K562 (cell line): ENCODE data around the gene KPNA1. TPM values are rescaled to one million over a fixed set of nuclear protein-coding genes. Genes with fewer than 3 reads are reported as not detected.

Experiments used
- ATF1 ChIP-seq, 2 experiments: fragments of 450-650 bp in 1 of 2; IDR thresholded peaks; 2 replicates each; pipeline ENCODE4 v1.6.1; 2016; ENCODE audit warnings: missing compliant biosample characterization in 1 of 2, missing genetic modification characterization in 1 of 2
- CCAR2 ChIP-seq: fragments of 200-400 bp; formaldehyde crosslinking; IDR thresholded peaks from 2 replicates; pipeline ENCODE4 v1.6.1; 2017; ENCODE audit warnings: mild to moderate bottlenecking, low read depth, low read length
- COPS2 ChIP-seq: fragments of 450-650 bp; conservative IDR thresholded peaks from 2 replicates; pipeline ENCODE4 v1.6.1; 2016; ENCODE audit warnings: mild to moderate bottlenecking, moderate library complexity
- DIDO1 ChIP-seq: fragments of 450-650 bp; IDR thresholded peaks from 2 replicates; pipeline ENCODE4 v1.6.1; 2016; ENCODE audit warnings: low read depth, missing biosample characterization, missing genetic modification characterization
- ETV6 ChIP-seq, 3 experiments: fragments of 150-350 bp in 1 of 3; sonication (generic) in 1 of 3; formaldehyde crosslinking in 1 of 3; IDR thresholded peaks; 2 replicates each; pipeline versions ENCODE4 v1.6.1 to v1.8.0; 2014 to 2022; ENCODE audit warnings: borderline replicate concordance in 2 of 3, low read depth in 2 of 3, antibody characterized with exemption in 1 of 3, low read length in 1 of 3, mild to moderate bottlenecking in 1 of 3, missing genetic modification reagents in 1 of 3
- MTA3 ChIP-seq: fragments of 450-650 bp; formaldehyde crosslinking; IDR thresholded peaks from 2 replicates; pipeline ENCODE4 v1.6.1; 2017; ENCODE audit warnings: mild to moderate bottlenecking, borderline replicate concordance
- NFXL1 ChIP-seq: fragments of 450-650 bp; formaldehyde crosslinking; IDR thresholded peaks from 2 replicates; pipeline ENCODE4 v1.4.0; 2021; ENCODE audit warnings: mild to moderate bottlenecking
- PRPF4 ChIP-seq: fragments of 200-400 bp; formaldehyde crosslinking; IDR thresholded peaks from one replicate; pipeline ENCODE4 v1.6.1; 2017; ENCODE audit warnings: low read length, low read depth, mild to moderate bottlenecking; ENCODE audit not compliant: insufficient read depth, poor library complexity, severe bottlenecking
- PTBP1 ChIP-seq: fragments of 200-400 bp; formaldehyde crosslinking; IDR thresholded peaks from 2 replicates; pipeline ENCODE4 v1.6.1; 2017; ENCODE audit warnings: low read depth, low read length
- SIX5 ChIP-seq, 2 experiments: IDR thresholded peaks; 2 replicates each; pipeline ENCODE4 v1.6.1; 2011; ENCODE audit warnings: low read length in 2 of 2, borderline replicate concordance in 1 of 2, low read depth in 1 of 2, mild to moderate bottlenecking in 1 of 2, moderate library complexity in 1 of 2; ENCODE audit not compliant: insufficient read depth in 1 of 2
- SMAD2 ChIP-seq: fragments of 150-350 bp; IDR thresholded peaks from 2 replicates; pipeline ENCODE4 v1.6.1; 2014; ENCODE audit warnings: low read depth, mild to moderate bottlenecking, low read length
- TAF9B ChIP-seq: fragments of 450-650 bp; IDR thresholded peaks from 2 replicates; pipeline ENCODE4 v1.6.1; 2018; ENCODE audit warnings: mild to moderate bottlenecking; ENCODE audit not compliant: partially characterized antibody
- TGIF2 ChIP-seq: sonication (generic); formaldehyde crosslinking; IDR thresholded peaks from 2 replicates; pipeline ENCODE4 v1.8.1; 2022; ENCODE audit warnings: mild to moderate bottlenecking, missing genetic modification reagents, moderate library complexity
- TRIM28 ChIP-seq: fragments of 450-650 bp; IDR thresholded peaks from 2 replicates; pipeline ENCODE4 v1.6.1; 2017
- YBX1 ChIP-seq: fragments of 450-650 bp; IDR thresholded peaks from 2 replicates; pipeline ENCODE4 v1.7.1; 2016; ENCODE audit warnings: mild to moderate bottlenecking
- ZC3H8 ChIP-seq: fragments of 450-650 bp; IDR thresholded peaks from 2 replicates; pipeline ENCODE4 v1.6.1; 2017
- ZNF124 ChIP-seq: sonication (generic); formaldehyde crosslinking; IDR thresholded peaks from 2 replicates; pipeline ENCODE4 v1.8.1; 2022; ENCODE audit warnings: missing genetic modification reagents
- ZNF224 ChIP-seq: sonication (generic); formaldehyde crosslinking; IDR thresholded peaks from 2 replicates; pipeline ENCODE4 v1.8.0; 2022; ENCODE audit warnings: mild to moderate bottlenecking, missing genetic modification reagents
- ZNF75A ChIP-seq: fragments of 450-650 bp; formaldehyde crosslinking; IDR thresholded peaks from 2 replicates; pipeline ENCODE4 v1.4.0; 2020; ENCODE audit warnings: mild to moderate bottlenecking
- ZNF766 ChIP-seq: fragments of 200-800 bp; sonication (Bioruptor generic); conservative IDR thresholded peaks from 2 replicates; pipeline ENCODE4 v1.6.1; 2016; ENCODE audit warnings: missing genetic modification characterization, missing compliant biosample characterization
- polyA plus RNA-seq, 8 experiments: library from polyadenylated mRNA; depleted of rRNA in 4 of 8; stranded (reverse) in 5 of 8; unstranded in 3 of 8; fragments of >200 nt; fragmentation: Nextera tagmentation in 2 of 8; fragmentation: Illumina TruSeq in 1 of 8; extraction: Ambion mirVana in 2 of 8; extraction: Trizol in 1 of 8; gene quantifications; 2 replicates each; pipeline versions ENCODE4 v1.2.1 to v1.2.3, GENCODE V29; 2011 to 2014; ENCODE audit warnings: inconsistent platforms in 1 of 8, missing spikeins in 1 of 8
- total RNA-seq, 7 experiments: library from RNA; depleted of rRNA in 6 of 7; stranded (reverse); fragments of >200 nt in 6 of 7; fragmentation: Illumina TruSeq in 2 of 7; extraction: Trizol in 2 of 7; gene quantifications; 2 replicates each; pipeline versions ENCODE4 v1.2.1 to v1.2.3, GENCODE V29; 2011 to 2021; ENCODE audit warnings: low replicate concordance in 1 of 7
- TF ChIP-seq, protein P1 (sequence below): IDR thresholded peaks from 2 replicates; pipeline ENCODE4 v1.6.1; 2016; ENCODE audit warnings: missing genetic modification characterization, missing compliant biosample characterization
- TF ChIP-seq, protein P2 (sequence below): sonication (generic); formaldehyde crosslinking; IDR thresholded peaks from 2 replicates; pipeline ENCODE4 v1.8.0; 2022; ENCODE audit warnings: mild to moderate bottlenecking, missing genetic modification reagents
- TF ChIP-seq, protein P3 (sequence below): fragments of 250-450 bp; sonication (Bioruptor Pico); IDR thresholded peaks from 2 replicates; pipeline ENCODE4 v1.9.0; 2021; ENCODE audit warnings: mild to moderate bottlenecking, inconsistent platforms

The KPNA1 gene
- total and polyA plus RNA-seq, 9 of the 15 experiments (the other 6 are each of a cell fraction or from before 2014, with no cell fraction given): 9.3 to 53.8 (median 33.5) TPM

DNA sequence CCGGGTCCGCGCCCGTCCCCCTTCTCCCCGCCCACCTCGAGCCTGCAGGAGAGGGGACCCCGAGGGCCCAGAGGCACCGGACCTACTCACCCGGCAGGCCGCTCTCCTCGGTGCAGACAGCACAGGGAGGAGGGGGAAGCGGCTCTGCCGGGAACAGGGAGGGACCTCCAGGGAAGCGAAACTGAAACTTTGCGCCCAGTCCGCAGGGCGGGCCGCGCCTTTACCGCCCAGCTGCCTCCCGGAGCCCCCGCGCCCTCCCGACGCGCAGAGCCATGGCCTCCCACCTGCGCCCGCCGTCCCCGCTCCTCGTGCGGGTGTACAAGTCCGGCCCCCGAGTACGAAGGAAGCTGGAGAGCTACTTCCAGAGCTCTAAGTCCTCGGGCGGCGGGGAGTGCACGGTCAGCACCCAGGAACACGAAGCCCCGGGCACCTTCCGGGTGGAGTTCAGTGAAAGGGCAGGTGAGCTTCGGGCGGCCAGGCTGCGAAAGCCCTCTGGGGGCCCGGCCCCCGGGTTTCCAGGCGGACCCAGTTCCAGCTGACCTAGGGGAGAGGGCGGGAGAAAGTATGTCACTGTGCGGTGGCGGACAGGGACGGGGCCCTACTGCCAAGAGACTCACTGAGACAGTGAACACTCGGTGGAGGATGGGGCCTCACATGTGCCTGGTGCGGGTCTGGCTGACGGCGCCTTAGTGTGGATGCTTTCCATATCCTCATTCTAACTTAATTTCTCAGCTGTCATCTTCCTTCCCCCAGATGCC is 49.6 kb upstream of the KPNA1 start, which contains the start of the genes DTX3L and PARP9 (continued):
- TF ChIP-seq TRIM28 (no peak), NFXL1 (CRISPR knock-in tag) (no peak), CCAR2 (no peak), ZNF124 (CRISPR knock-in tag) (no peak), ZNF224 (no peak), ETV6 (IDR thresholded peaks at IDR 0.05; ENCODE audit: borderline replicate concordance in 1 of 2, low read depth in 2 of 2, low read length in 1 of 2) (no peak), ETV6 (CRISPR knock-in tag; IDR thresholded peaks at IDR 0.05; ENCODE audit: borderline replicate concordance) (no peak), ZNF75A (no peak), ZC3H8 (no peak), TAF9B (peak; percentile 54), SIX5 (IDR thresholded peaks at IDR 0.05; ENCODE audit: borderline replicate concordance in 1 of 2, insufficient read depth in 1 of 2, low read depth in 1 of 2, low read length in 2 of 2) (no peak), ATF1 (CRISPR knock-in tag; IDR thresholded peaks at IDR 0.05) (no peak), ATF1 (tag; IDR thresholded peaks at IDR 0.05) (peak; percentile 28; the same call in 1 of the 2 replicates), SMAD2 (no peak), MTA3 (peak; percentile 62; the same call in 1 of the 2 replicates), TGIF2 (CRISPR knock-in tag) (no peak), YBX1 (no peak), DIDO1 (tag) (no peak), COPS2 (no peak), PTBP1 (no peak), ZNF766 (CRISPR knock-in tag) (no peak), PRPF4 (no peak)
- TF ChIP-seq, protein P1, sequence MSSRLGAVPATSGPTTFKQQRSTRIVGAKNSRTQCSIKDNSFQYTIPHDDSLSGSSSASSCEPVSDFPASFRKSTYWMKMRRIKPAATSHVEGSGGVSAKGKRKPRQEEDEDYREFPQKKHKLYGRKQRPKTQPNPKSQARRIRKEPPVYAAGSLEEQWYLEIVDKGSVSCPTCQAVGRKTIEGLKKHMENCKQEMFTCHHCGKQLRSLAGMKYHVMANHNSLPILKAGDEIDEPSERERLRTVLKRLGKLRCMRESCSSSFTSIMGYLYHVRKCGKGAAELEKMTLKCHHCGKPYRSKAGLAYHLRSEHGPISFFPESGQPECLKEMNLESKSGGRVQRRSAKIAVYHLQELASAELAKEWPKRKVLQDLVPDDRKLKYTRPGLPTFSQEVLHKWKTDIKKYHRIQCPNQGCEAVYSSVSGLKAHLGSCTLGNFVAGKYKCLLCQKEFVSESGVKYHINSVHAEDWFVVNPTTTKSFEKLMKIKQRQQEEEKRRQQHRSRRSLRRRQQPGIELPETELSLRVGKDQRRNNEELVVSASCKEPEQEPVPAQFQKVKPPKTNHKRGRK (tag): no peak
- TF ChIP-seq, protein P2, sequence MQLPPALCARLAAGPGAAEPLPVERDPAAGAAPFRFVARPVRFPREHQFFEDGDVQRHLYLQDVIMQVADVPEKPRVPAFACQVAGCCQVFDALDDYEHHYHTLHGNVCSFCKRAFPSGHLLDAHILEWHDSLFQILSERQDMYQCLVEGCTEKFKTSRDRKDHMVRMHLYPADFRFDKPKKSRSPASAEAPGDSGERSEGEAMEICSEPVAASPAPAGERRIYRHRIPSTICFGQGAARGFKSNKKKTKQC (CRISPR knock-in tag): peak; percentile 40; the same call in 1 of the 2 replicates
- TF ChIP-seq, protein P3, sequence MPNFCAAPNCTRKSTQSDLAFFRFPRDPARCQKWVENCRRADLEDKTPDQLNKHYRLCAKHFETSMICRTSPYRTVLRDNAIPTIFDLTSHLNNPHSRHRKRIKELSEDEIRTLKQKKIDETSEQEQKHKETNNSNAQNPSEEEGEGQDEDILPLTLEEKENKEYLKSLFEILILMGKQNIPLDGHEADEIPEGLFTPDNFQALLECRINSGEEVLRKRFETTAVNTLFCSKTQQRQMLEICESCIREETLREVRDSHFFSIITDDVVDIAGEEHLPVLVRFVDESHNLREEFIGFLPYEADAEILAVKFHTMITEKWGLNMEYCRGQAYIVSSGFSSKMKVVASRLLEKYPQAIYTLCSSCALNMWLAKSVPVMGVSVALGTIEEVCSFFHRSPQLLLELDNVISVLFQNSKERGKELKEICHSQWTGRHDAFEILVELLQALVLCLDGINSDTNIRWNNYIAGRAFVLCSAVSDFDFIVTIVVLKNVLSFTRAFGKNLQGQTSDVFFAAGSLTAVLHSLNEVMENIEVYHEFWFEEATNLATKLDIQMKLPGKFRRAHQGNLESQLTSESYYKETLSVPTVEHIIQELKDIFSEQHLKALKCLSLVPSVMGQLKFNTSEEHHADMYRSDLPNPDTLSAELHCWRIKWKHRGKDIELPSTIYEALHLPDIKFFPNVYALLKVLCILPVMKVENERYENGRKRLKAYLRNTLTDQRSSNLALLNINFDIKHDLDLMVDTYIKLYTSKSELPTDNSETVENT: no peak
